K562 (cell line): ENCODE measurements around the gene COL4A2. TPM values are rescaled to one million over a fixed set of nuclear protein-coding genes. Genes with fewer than 3 reads are reported as not detected.

Experiments used
- ATAC-seq: fragments of 200-7000 bp; cut with Tn5 transposase; 3 replicates; pipeline ENCODE4 v1.9.1; 2020; ENCODE audit warnings: moderate library complexity
- BruUV-seq: library from RNA; stranded (reverse); fragments of 400-500 nt; replicated peaks from 2 replicates; lab custom pipeline; 2021; lab: Mats Ljungman, UMichigan
- CTCF ChIA-PET: fragments of 300-600 bp; formaldehyde crosslinking; extraction: SDS; loops from one replicate; lab custom pipeline; 2021; ENCODE audit warnings: low intra/inter-chr PET ratio; lab: Yijun Ruan, JAX
- POLR2A ChIA-PET: fragments of 300-600, 350-650 bp; sonication (Branson Sonifier 250); formaldehyde crosslinking; extraction: SDS; loops from one replicate; lab custom pipeline; 2021; ENCODE audit warnings: antibody characterized with exemption, inconsistent platforms; lab: Yijun Ruan, JAX
- DNase-seq, 4 experiments: peaks; one replicate each; pipeline versions ENCODE4 v3.0.0 to v3.0.0-alpha.2; 2011 to 2018; ENCODE audit warnings: low spot score in 3 of 4, mixed read lengths in 3 of 4; ENCODE audit errors: extremely low read depth in 1 of 4
- FAIRE-seq: peaks from 2 replicates; lab custom pipeline; 2011; peaks lifted over from hg19 to GRCh38; lab: Jason Lieb, UNC
- H2AFZ ChIP-seq: 2 replicates; pipeline ENCODE4 v1.6.0; 2011; ENCODE audit warnings: low read depth, low read length, control low read depth, inconsistent platforms
- H3K27ac ChIP-seq: fragments of 200-600 bp; 3 replicates; pipeline ENCODE4 v1.8.0; 2011; ENCODE audit warnings: low read depth, mild to moderate bottlenecking, control low read depth, inconsistent platforms, low read length, moderate library complexity, mixed read lengths; ENCODE audit errors: extremely low read depth
- H3K27me3 ChIP-seq, 2 experiments: fragments of 300-600 bp in 1 of 2; 2 replicates in 1 of 2; 3 replicates in 1 of 2; pipeline versions ENCODE4 v1.6.0 to v1.8.0; 2011; ENCODE audit warnings: inconsistent platforms in 2 of 2, low read length in 2 of 2, mild to moderate bottlenecking in 1 of 2, mixed read lengths in 1 of 2, moderate library complexity in 1 of 2; ENCODE audit not compliant: control insufficient read depth in 2 of 2, insufficient read depth in 2 of 2
- H3K36me3 ChIP-seq: fragments of 300-600 bp; 3 replicates; pipeline ENCODE4 v1.8.0; 2011; ENCODE audit warnings: mild to moderate bottlenecking, low read length, inconsistent platforms; ENCODE audit not compliant: control insufficient read depth, insufficient read depth
- H3K4me1 ChIP-seq, 2 experiments: fragments of 200-600 bp in 1 of 2; replicated peaks in 1 of 2; 2 replicates in 1 of 2; 3 replicates in 1 of 2; pipeline versions ENCODE4 v1.5.1 to v1.8.0; 2011; ENCODE audit warnings: inconsistent platforms in 2 of 2, low read length in 2 of 2, mild to moderate bottlenecking in 1 of 2, mixed read lengths in 1 of 2, moderate library complexity in 1 of 2; ENCODE audit not compliant: control insufficient read depth in 2 of 2, insufficient read depth in 2 of 2
- H3K4me2 ChIP-seq: 2 replicates; pipeline ENCODE4 v1.6.1; 2011; ENCODE audit warnings: low read length, control low read depth, inconsistent platforms, mixed read lengths; ENCODE audit not compliant: insufficient read depth
- H3K4me3 ChIP-seq: fragments of 200-600 bp; sonication (generic), shearing (Covaris generic); 2 replicates; pipeline ENCODE4 v1.5.1; 2016; ENCODE audit warnings: control low read depth, inconsistent platforms
- H3K79me2 ChIP-seq: fragments of 200-600 bp; 3 replicates; pipeline ENCODE4 v1.8.0; 2011; ENCODE audit warnings: low read length, inconsistent platforms; ENCODE audit not compliant: control insufficient read depth, insufficient read depth
- H3K9ac ChIP-seq, 2 experiments: 2 replicates each; pipeline versions ENCODE4 v1.6.0 to v1.6.1; 2011; ENCODE audit warnings: low read depth in 2 of 2, low read length in 2 of 2, control low read depth in 1 of 2, inconsistent platforms in 1 of 2, mild to moderate bottlenecking in 1 of 2, mixed read lengths in 1 of 2; ENCODE audit not compliant: insufficient read depth in 1 of 2
- H3K9me1 ChIP-seq: one replicate; pipeline ENCODE4 v1.6.0; 2011; ENCODE audit warnings: inconsistent platforms, mild to moderate bottlenecking, low read length, moderate library complexity; ENCODE audit not compliant: control insufficient read depth, insufficient read depth
- H3K9me3 ChIP-seq: replicated peaks from 2 replicates; pipeline ENCODE4 v1.5.1; 2011; ENCODE audit warnings: low read depth, low read length, inconsistent platforms; ENCODE audit not compliant: control insufficient read depth, insufficient read depth
- H4K20me1 ChIP-seq: replicated peaks from 2 replicates; pipeline ENCODE4 v1.6.1; 2011; ENCODE audit warnings: low read length, inconsistent platforms, mixed read lengths; ENCODE audit not compliant: control insufficient read depth, insufficient read depth
- ARID3B ChIP-seq: fragments of 250-450 bp; sonication (Bioruptor Pico); IDR thresholded peaks from 2 replicates; pipeline ENCODE4 v1.4.0; 2020; ENCODE audit warnings: borderline replicate concordance
- FOXA3 ChIP-seq, 2 experiments: fragments of 450-650 bp in 1 of 2; sonication (generic) in 1 of 2; formaldehyde crosslinking; IDR thresholded peaks in 1 of 2; conservative IDR thresholded peaks in 1 of 2; 2 replicates each; pipeline versions ENCODE4 v1.4.0 to v1.8.0; 2020 to 2022; ENCODE audit warnings: mild to moderate bottlenecking in 2 of 2, missing genetic modification reagents in 1 of 2
- TFE3 ChIP-seq: fragments of 450-650 bp; formaldehyde crosslinking; IDR thresholded peaks from 2 replicates; pipeline ENCODE4 v1.4.0; 2020; ENCODE audit warnings: mild to moderate bottlenecking, mixed read lengths
- THRAP3 ChIP-seq: fragments of 450-650 bp; IDR thresholded peaks from 2 replicates; pipeline ENCODE4 v1.6.1; 2016; ENCODE audit warnings: mild to moderate bottlenecking, inconsistent platforms, borderline replicate concordance
- TSHZ1 ChIP-seq: fragments of 250-450 bp; sonication (Bioruptor Pico); IDR thresholded peaks from 2 replicates; pipeline ENCODE4 v1.4.0; 2020; ENCODE audit warnings: mild to moderate bottlenecking, moderate library complexity
- ZNF408 ChIP-seq: fragments of 250-450 bp; sonication (Bioruptor Pico); IDR thresholded peaks from 2 replicates; pipeline ENCODE4 v1.4.0; 2020; ENCODE audit warnings: low read depth, mild to moderate bottlenecking, moderate library complexity
- ZNF41 ChIP-seq: fragments of 250-450 bp; sonication (Bioruptor Pico); conservative IDR thresholded peaks from 2 replicates; pipeline ENCODE4 v1.4.0; 2020; ENCODE audit warnings: mild to moderate bottlenecking
- WGBS: fragments of 100-300 bp; shearing (Covaris generic); methylation state at CpG from one replicate; pipeline ENCODE4 v1.1.6; 2016; ENCODE audit warnings: low coverage, mixed read lengths; ENCODE audit not compliant: insufficient coverage; ENCODE audit errors: missing lambda C conversion rate; 5-methylcytosine and 5-hydroxymethylcytosine counted together
- in situ Hi-C: fragments of 300-500 bp; cut with MboI; formaldehyde crosslinking; loops from 4 replicates; pipeline ENCODE4 v1.15.0; 2018; ENCODE audit warnings: inconsistent platforms, mixed read lengths
- intact Hi-C: fragments of 100-400 bp; cut with micrococcal nuclease; formaldehyde crosslinking; loops from 2 replicates; pipeline ENCODE4 v1.14.2; 2022
- polyA plus RNA-seq, 8 experiments: library from polyadenylated mRNA; depleted of rRNA in 4 of 8; stranded (reverse) in 5 of 8; unstranded in 3 of 8; fragments of >200 nt; fragmentation: Nextera tagmentation in 2 of 8; fragmentation: Illumina TruSeq in 1 of 8; extraction: Ambion mirVana in 2 of 8; extraction: Trizol in 1 of 8; gene quantifications; 2 replicates each; pipeline versions ENCODE4 v1.2.1 to v1.2.3, GENCODE V29; 2011 to 2014; ENCODE audit warnings: inconsistent platforms in 1 of 8, missing spikeins in 1 of 8
- total RNA-seq, 7 experiments: library from RNA; depleted of rRNA in 6 of 7; stranded (reverse); fragments of >200 nt in 6 of 7; fragmentation: Illumina TruSeq in 2 of 7; extraction: Trizol in 2 of 7; gene quantifications; 2 replicates each; pipeline versions ENCODE4 v1.2.1 to v1.2.3, GENCODE V29; 2011 to 2021; ENCODE audit warnings: low replicate concordance in 1 of 7
- TF ChIP-seq, protein P1 (sequence below), 2 experiments: fragments of 450-650 bp in 1 of 2; IDR thresholded peaks; 2 replicates each; pipeline ENCODE4 v1.6.1; 2011 to 2017; ENCODE audit warnings: low read depth in 2 of 2, antibody characterized with exemption in 1 of 2, borderline replicate concordance in 1 of 2, low read length in 1 of 2, mild to moderate bottlenecking in 1 of 2, mixed read lengths in 1 of 2; ENCODE audit not compliant: control insufficient read depth in 1 of 2

COL4A2 gene
- total and polyA plus RNA-seq, 9 of the 15 experiments (the other 6 are each of a cell fraction or from before 2014, with no cell fraction given): 0.13 to 15.2 (median 8.1) TPM

DNA sequence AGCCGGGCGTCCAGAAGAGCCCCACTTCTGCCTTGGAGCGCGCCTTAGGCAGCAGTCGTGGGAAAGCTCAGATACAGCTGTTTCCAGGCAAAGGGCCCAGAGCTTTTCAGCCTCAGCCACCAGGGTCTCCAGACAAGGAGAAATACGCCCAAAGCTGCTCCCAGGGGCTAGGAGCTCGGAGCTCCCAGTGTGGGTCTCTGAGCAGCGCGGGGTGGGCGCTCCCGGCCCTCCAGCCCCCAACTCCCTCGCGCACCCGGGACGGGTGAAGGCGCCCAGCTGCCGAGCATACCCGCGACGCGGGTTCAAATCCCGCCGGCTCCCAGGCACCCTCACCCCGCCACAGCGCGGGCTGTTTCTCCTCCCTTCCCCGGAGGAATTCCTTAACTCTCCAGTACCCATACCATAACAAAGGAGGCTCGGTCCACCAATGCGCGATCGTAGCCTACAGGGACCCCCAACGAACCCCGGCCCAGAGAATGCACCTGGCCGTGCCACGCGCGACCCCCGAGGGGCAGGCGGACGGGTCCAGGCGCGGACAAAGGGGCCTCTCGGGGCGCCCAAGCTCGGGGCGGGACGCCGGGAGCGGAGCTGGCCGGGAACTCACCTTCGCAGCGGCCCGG lies 634 bp upstream of the COL4A2 start:
- Histone ChIP-seq H3K79me2 (no peaks in the 10 kb centered on the region), H3K9me3 (no peaks in the 10 kb centered on the region), H3K27me3 (peaks cover 4 to 42% of the 10 kb centered on the region in 2 experiments; a peak in 4 of 5 replicates), H3K9me1 (no peaks in the 10 kb centered on the region), H3K9ac (no peak overlapping the region), H3K4me1 (no peaks in the 10 kb centered on the region; a peak in 1 of 5 replicates), H2AFZ (no peak overlapping the region), H4K20me1 (no peaks in the 10 kb centered on the region), H3K4me2 (no peak overlapping the region), H3K27ac (no peak overlapping the region), H3K36me3 (no peaks in the 10 kb centered on the region), H3K4me3 (no peak overlapping the region)
- ChIA-PET CTCF (no interaction called here), POLR2A (interaction anchor here (0.7 kb wide), 1 partner anchor 58 kb away, joined by 3 read pairs; no protein-coding TSS in a partner anchor)
- DNase-seq (no peak), FAIRE-seq (no peak), ATAC-seq (no peak)
- TF ChIP-seq ARID3B (no peak), TSHZ1 (CRISPR knock-in tag) (no peak), THRAP3 (no peak), ZNF408 (CRISPR knock-in tag) (no peak), TFE3 (CRISPR knock-in tag) (no peak), FOXA3 (CRISPR knock-in tag; conservative IDR thresholded peaks at IDR 0.05 in 1 of 2, IDR thresholded peaks at IDR 0.05 in 1 of 2) (no peak), ZNF41 (CRISPR knock-in tag) (no peak)
- TF ChIP-seq, protein P1, sequence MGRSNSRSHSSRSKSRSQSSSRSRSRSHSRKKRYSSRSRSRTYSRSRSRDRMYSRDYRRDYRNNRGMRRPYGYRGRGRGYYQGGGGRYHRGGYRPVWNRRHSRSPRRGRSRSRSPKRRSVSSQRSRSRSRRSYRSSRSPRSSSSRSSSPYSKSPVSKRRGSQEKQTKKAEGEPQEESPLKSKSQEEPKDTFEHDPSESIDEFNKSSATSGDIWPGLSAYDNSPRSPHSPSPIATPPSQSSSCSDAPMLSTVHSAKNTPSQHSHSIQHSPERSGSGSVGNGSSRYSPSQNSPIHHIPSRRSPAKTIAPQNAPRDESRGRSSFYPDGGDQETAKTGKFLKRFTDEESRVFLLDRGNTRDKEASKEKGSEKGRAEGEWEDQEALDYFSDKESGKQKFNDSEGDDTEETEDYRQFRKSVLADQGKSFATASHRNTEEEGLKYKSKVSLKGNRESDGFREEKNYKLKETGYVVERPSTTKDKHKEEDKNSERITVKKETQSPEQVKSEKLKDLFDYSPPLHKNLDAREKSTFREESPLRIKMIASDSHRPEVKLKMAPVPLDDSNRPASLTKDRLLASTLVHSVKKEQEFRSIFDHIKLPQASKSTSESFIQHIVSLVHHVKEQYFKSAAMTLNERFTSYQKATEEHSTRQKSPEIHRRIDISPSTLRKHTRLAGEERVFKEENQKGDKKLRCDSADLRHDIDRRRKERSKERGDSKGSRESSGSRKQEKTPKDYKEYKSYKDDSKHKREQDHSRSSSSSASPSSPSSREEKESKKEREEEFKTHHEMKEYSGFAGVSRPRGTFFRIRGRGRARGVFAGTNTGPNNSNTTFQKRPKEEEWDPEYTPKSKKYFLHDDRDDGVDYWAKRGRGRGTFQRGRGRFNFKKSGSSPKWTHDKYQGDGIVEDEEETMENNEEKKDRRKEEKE (IDR thresholded peaks at IDR 0.05; ENCODE audit: borderline replicate concordance in 1 of 2, control insufficient read depth in 1 of 2, low read depth in 2 of 2, low read length in 1 of 2): no peak
- no TSS peak for BruUV-seq
- 9% methylated on average over 11 of the region's 53 CpGs for WGBS
- intact Hi-C loops: no loop called here
- in situ Hi-C loops: no loop called here
